ENCODE data around the gene CDS2. TPM values are rescaled to one million over a fixed set of nuclear protein-coding genes. Genes with fewer than 3 reads are reported as not detected.

Gene CDS2
- total and polyA plus RNA-seq, 7 donors: 1.8 to 49.0 (median 30.0) TPM

DNA sequence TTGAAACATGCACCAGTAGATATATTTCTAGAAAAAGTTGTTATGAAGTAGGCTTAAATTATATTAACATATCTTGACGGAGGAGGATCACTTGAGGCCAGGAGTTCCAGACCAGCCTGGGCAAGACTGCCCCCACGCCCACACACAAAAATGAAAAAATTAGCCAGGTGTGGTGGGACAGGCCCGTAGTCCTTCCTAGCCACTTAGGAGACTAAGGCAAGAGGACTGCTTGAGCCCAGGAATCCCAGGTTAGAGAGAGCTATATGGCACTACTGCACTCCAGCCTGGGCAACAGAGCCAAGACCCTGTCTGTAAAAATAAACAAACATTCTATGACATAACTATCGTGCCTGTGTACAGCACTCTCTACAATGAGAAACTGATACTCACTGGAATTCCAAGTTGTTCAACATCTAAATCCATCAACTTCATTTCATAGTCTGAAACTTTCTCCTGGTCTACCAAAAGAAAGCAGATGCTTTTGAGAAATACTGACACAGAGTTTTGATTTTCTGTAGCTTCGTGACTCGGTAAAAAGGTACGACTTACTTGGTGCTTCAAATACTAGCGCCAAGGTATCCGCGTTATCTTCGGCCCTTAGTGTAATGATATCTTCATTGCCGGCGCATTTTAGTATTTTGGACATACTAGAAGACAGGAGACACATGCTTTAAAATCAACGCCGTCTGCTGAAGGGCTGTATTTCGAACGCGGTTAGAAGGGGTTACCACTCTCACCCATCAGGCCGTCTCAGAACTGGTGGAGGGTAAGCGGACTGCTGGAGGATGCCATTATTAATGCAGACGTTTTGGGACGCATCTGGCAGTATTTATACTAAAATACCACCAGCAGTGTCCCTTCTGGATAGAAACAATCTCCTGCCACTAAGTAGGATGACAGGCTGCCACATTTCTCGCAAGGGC is 8.3 kb upstream of the CDS2 start:
- no peak for DNase-seq
- intact Hi-C loops (cut with DNase I): no loop called here
- peaks cover 0 to 28% (median 23%) of the 10 kb centered on the region in 4 donors for H3K4me1 ChIP-seq
- no peaks in the 10 kb centered on the region for H3K27me3 ChIP-seq
- peaks cover 0 to 33% (median 8%) of the 10 kb centered on the region in 4 donors for H3K36me3 ChIP-seq
- peak overlapping the region; percentile 92 to 97 (median 93) for H3K27ac ChIP-seq
- no peak for TF ChIP-seq POLR2A (IDR thresholded peaks at IDR 0.05)
- TF ChIP-seq POLR2AphosphoS5 (IDR thresholded peaks at IDR 0.05): no peak
- no peak for TF ChIP-seq EP300 (IDR thresholded peaks at IDR 0.05)
- TF ChIP-seq, protein P1, sequence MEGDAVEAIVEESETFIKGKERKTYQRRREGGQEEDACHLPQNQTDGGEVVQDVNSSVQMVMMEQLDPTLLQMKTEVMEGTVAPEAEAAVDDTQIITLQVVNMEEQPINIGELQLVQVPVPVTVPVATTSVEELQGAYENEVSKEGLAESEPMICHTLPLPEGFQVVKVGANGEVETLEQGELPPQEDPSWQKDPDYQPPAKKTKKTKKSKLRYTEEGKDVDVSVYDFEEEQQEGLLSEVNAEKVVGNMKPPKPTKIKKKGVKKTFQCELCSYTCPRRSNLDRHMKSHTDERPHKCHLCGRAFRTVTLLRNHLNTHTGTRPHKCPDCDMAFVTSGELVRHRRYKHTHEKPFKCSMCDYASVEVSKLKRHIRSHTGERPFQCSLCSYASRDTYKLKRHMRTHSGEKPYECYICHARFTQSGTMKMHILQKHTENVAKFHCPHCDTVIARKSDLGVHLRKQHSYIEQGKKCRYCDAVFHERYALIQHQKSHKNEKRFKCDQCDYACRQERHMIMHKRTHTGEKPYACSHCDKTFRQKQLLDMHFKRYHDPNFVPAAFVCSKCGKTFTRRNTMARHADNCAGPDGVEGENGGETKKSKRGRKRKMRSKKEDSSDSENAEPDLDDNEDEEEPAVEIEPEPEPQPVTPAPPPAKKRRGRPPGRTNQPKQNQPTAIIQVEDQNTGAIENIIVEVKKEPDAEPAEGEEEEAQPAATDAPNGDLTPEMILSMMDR (IDR thresholded peaks at IDR 0.05): no peak
- WGBS, 2 donors: 1 to 4% methylated on average over 23 of the region's 23 CpGs
- H3K9me3 ChIP-seq: no peaks in the 10 kb centered on the region
- peak overlapping the region; percentile 67 to 81 (median 76) for H3K4me3 ChIP-seq

DNA sequence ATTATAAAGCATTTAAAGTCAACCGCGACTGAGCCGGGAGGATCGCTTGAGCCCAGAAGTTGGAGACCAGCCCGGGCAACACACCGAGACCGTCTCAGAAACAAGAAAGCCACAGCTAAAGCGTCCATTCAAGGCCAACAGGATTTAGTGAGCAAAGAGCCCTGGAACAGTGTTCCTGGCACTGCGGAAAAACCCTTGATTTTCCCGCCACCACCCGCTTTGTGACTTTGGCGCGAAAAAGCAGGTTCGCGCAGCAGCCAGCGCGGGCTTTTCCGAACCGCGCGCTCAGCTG is 7.7 kb upstream of the CDS2 start:
- peak overlapping the region; percentile 67 to 81 (median 76) for H3K4me3 ChIP-seq
- H3K4me1 ChIP-seq: peaks cover 0 to 24% (median 21%) of the 10 kb centered on the region in 4 donors
- H3K27me3 ChIP-seq: no peaks in the 10 kb centered on the region
- intact Hi-C loops (cut with DNase I): no loop called here
- no peaks in the 10 kb centered on the region for H3K9me3 ChIP-seq
- TF ChIP-seq EP300 (IDR thresholded peaks at IDR 0.05): no peak
- DNase-seq: no peak
- peak overlapping the region; percentile 92 to 97 (median 93) for H3K27ac ChIP-seq
- WGBS, 2 donors: 0% methylated on average over 21 of the region's 21 CpGs
- H3K36me3 ChIP-seq: peaks cover 0 to 33% (median 8%) of the 10 kb centered on the region in 4 donors

DNA sequence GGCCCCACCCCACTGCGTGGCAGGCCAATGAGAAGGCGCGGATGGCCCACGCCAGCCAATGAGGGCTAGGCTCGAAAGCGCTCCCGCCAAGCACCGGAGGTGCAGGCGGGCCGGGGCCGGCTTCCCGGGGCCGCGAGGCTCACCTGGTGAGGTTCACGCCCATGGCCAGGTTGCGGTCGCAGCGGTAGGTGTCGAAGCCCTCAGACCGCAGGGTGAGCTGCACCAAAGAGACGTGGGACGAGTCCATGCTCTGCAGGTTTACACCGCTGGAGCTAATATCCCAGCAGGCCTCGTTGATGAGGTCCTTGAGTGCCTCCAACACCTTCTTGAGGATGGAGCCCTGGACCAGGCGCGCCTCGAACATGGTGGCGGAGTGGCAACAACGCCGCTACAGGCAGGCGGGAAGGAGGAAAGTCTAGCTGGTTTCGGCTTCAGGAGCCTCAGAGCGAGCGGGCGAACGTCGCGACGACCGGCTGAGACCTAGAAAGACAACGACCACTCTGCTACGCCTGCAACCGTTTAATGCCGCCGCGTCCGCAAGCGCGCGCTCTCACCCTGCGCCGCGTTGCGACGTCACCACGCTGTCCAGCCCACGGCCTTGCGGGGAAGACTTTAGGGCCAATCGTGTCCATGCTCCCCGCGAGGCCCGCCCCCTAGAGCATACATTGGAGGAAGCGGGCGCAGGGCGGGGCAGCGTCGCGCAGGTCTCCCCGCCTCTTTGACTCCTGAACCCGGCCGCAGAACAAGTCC is 7.2 kb upstream of the CDS2 start, which contains the start of gene PCNA:
Gene PCNA, minus strand, starts transcription at position 524 of the 750 bp plus-strand sequence. Its CDS starts 160 bp downstream, at position 364.
- Histone ChIP-seq H3K36me3 (peaks cover 0 to 31% (median 8%) of the 10 kb centered on the region in 4 donors), H3K4me1 (peaks cover 0 to 24% (median 21%) of the 10 kb centered on the region in 4 donors), H3K27ac (peak within 1 kb of the TSS; percentile 92 to 97 (median 93)), H3K27me3 (no peaks in the 10 kb centered on the region), H3K4me3 (peak within 1 kb of the TSS; percentile 67 to 81 (median 76)), H3K9me3 (no peaks in the 10 kb centered on the region)
- TF ChIP-seq, protein P1 (IDR thresholded peaks at IDR 0.05): no peak
- no peak for TF ChIP-seq EP300 (IDR thresholded peaks at IDR 0.05)
- TF ChIP-seq POLR2AphosphoS5 (IDR thresholded peaks at IDR 0.05): peak; percentile 96 to 99 (median 98)
- peak; percentile 67 to 86 for TF ChIP-seq POLR2A (IDR thresholded peaks at IDR 0.05)
- peak; percentile 99 for DNase-seq
- intact Hi-C loops (cut with DNase I): no loop called here
- WGBS, 2 donors: 0% methylated on average over 71 of the region's 71 CpGs

DNA sequence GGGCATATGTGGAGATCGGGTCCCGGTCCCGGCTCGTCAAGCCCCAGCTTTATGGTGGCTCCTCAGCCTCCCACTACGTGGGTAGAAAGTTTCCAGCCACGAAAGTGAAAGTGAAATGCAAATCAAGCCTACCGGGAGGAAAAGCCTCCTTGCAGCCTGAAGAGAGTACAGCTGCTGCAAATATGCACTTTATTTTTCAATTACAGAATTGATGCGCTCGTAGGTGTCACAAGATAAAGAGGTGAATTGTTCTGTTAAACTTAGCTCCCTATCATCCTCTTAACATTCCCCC is 6.7 kb upstream of the CDS2 start:
- intact Hi-C loops (cut with DNase I): no loop called here
- no peak for TF ChIP-seq POLR2A (IDR thresholded peaks at IDR 0.05)
- Histone ChIP-seq H3K4me1 (peaks cover 0 to 24% (median 21%) of the 10 kb centered on the region in 4 donors), H3K27ac (peak overlapping the region; percentile 92 to 97 (median 93)), H3K36me3 (peaks cover 0 to 26% (median 8%) of the 10 kb centered on the region in 4 donors), H3K27me3 (no peaks in the 10 kb centered on the region), H3K9me3 (no peaks in the 10 kb centered on the region), H3K4me3 (peak overlapping the region; percentile 67 to 81 (median 76))
- no peak for DNase-seq
- 0 to 1% methylated on average over 9 of the region's 9 CpGs for WGBS, 2 donors

DNA sequence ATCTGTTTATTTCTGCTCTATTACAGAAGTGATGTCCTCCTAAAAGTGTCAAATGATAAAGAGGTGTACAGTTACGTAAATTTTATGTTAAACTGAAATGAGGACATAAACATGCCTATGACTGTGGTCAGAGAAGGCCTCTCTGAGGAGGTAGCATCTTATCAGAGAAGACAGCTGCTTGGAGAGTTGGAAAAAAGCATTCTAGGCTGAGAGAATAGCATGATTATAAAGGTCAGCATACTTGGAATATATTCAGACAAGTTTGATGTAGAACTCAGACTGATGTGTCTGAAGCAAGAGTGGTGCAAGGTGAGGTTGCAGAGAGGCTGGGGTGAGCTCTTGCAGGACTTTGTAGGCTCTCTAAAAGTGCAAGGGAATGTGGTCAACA is 3.9 kb upstream of the CDS2 start:
- 93 to 94% methylated on average over 1 of the region's 1 CpG for WGBS, 2 donors
- Histone ChIP-seq H3K9me3 (no peaks in the 10 kb centered on the region), H3K4me1 (peaks cover 0 to 38% (median 27%) of the 10 kb centered on the region in 4 donors), H3K4me3 (no peak overlapping the region), H3K27ac (no peak overlapping the region), H3K36me3 (no peaks in the 10 kb centered on the region), H3K27me3 (no peaks in the 10 kb centered on the region)
- DNase-seq: no peak
- intact Hi-C loops (cut with DNase I): no loop called here
- no peak for TF ChIP-seq POLR2A (IDR thresholded peaks at IDR 0.05)
- no peak for TF ChIP-seq EP300 (IDR thresholded peaks at IDR 0.05)
- TF ChIP-seq POLR2AphosphoS5 (IDR thresholded peaks at IDR 0.05): no peak
- TF ChIP-seq, protein P1 (IDR thresholded peaks at IDR 0.05): no peak

Data from sigmoid colon (tissue), 7 donors.